DMS53 treated with DMSO at 0.1 percent for 48 hours (cell line): Measurements from ENCODE around the gene ETV6.
A peak's percentile ranks its signal among the peaks of the same experiment; 100 is the strongest.

Experiments used
- DNase-seq: peaks from one replicate; lab custom pipeline; 2025; ENCODE audit not compliant: unreplicated experiment; lab: John Stamatoyannopoulos, UW

Gene ETV6

DNA sequence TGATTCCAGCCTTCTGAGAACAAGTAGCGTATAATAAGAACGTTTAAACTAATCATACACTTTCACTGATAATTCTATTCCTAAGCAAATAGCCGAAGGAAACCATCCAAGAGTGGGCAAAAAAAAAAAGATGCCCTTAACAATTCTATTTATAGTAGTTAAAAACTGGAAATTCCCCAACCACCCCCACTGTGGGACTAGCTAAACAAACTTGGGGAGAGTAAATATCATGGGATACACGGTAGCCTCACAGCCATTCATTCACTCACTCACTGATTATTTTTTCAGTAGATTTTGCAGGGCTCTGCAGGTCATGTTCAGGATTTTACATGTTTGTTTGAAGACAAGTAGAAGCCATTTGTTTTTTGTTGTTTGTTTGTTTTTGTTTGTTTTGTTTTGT lies 197.0 kb downstream of the ETV6 start:
- no peak for DNase-seq

- no peak for DNase-seq
These were observed 198.1 kb downstream of the ETV6 start for GRCh38 chr12:11847539-11847938.

GRCh38 chr12:11849757-11850504 lies 200.5 kb downstream of the ETV6 start:
- no peak for DNase-seq

- DNase-seq: peak; percentile 93
These were observed 203.7 kb downstream of the ETV6 start for GRCh38 chr12:11853126-11853525.

- no peak for DNase-seq
These were observed 204.6 kb downstream of the ETV6 start for GRCh38 chr12:11854011-11854499.

GRCh38 chr12:11855983-11856374 lies 206.5 kb downstream of the ETV6 start:
- peak; percentile 96 for DNase-seq

DNA sequence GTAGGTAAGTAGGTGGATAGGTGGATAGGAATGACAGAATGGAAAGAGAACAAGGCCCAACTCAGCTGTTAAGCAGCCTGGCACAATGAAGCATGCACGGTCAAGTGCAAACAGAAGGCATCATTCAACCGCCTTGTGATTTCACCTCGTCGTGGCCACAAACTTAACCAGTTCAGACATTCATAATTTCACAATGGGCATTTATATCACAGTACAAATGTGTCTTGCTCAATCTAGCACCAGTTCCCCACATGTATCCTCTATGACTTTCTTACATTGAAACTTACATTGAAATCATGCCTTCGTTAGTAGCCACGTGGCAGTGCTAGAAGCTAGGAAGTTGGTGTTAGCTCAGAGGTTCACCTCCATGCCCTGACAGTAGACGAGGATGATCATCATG lies 207.5 kb downstream of the ETV6 start:
- DNase-seq: no peak

DNA sequence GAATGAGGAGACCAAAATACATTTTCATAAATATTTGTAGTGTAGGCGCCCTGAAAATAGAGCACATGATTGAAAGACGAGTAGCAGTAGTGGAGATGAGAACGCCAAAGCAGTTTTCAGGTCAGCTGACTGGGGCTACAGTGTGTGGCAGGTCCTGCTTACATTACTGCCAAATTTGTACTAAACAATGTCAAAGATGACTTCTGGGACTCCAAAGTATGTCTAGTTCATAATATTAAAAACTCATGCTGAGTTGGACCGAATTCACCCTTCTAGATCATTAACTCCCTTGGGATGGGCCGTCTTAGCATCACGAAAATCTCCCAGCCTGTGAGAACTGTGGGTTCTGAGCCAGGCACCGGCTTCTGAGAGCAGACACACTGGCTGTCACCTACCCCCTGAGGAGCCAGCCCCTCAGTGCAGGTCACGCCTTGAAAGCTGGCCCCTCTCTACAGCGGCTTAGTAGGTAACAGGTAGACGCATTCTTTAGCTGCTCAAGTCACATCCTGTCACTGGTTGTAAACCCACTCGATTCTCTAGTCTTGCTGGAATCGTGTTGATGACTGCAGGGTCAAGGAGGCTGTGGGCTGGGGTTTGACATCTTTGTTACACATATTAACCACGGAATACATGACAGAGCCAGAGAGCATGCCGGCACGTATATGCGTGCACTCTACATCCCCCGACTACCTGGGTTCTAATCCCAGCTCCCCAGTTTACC lies 210.4 kb downstream of the ETV6 start:
- DNase-seq: no peak

DNA sequence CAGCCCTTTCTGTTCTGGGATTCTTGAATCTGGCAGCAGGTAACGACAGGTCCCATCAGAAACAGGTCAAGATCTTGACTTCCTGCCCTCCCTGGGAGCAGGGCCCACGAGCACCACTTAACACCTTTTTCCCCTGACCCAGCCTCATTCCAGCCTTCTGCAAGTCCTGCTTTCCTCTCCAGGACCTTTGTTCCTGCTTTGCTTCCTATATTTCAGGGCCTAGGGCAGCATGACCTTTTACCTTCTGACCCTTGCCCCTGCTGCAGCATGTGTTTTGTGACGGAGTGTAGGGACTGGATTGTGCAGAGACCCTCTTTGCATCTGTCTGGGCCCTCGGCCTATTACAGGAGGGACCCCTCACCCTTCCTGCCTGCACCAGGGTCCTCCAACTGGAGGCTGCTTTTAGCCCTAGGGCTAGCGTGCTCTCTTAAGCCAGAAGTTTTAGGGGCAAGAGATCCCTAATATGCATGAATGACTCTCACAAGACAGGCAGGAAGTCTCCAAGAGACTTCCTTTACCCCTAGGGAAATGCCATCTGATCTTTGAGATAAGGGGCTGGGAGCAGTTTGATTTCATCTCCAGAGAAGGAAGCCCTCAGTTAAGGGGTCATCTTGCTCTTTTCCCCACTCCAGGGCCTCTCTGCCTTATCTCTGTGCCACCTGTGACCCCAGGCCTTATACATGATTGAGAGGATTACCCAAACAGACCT lies 211.8 kb downstream of the ETV6 start:
- no peak for DNase-seq

DNA sequence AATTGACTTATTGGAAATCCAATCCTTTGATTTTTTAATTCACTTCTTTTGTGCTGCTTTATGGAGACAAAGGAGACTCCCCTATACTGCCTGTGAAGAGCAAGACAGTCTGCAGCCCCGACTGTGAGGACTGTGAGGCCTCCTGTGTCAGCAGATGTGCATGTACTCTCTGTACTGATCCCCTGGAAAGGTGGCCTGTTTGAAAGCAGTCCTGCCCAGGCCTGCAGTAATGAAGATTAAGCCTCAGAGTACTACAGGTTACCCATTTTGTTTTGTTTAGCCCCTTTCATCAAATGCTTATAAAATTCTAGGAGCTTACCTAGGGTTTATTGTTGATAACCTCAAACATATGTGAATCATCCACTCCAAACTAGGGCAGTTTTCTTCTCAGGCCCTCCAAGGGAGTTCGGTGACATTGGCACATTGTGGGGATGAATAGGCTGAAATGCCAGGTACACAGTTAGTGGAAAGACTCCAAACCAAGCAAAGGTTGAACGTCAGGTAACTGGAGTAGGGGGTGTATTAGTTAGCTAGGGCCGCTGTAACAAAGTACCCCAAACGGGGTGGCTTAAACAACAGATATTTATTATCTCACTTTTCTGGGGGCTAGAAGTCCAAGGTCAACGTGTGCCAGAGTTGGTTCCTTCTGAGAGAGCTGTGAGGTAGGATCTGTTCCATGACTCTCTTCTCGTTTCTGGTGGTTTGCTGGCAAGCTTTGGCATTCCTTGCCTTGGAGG lies 212.6 kb downstream of the ETV6 start:
- no peak for DNase-seq

DNA sequence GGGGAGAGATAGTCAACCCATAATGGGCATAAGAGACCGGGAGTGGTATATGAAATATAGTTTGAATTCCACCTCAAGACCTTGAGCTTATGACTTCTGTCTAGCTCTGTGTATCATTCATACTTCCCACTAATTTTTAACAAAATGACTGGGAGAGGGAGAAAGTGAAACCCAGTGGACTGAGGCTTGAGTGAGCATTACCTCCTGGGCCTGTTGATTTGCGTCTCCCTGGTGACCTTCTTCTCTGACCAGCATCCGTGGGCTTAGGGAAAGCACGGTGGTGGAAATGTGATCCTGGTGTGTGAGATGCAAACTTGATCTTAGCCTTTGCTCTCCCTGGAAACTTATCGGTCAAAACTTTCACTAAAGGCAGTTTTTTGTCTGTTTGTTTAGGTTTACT lies 213.3 kb downstream of the ETV6 start:
- no peak for DNase-seq

GRCh38 chr12:11863478-11863906 lies 214.0 kb downstream of the ETV6 start:
- no peak for DNase-seq

DNA sequence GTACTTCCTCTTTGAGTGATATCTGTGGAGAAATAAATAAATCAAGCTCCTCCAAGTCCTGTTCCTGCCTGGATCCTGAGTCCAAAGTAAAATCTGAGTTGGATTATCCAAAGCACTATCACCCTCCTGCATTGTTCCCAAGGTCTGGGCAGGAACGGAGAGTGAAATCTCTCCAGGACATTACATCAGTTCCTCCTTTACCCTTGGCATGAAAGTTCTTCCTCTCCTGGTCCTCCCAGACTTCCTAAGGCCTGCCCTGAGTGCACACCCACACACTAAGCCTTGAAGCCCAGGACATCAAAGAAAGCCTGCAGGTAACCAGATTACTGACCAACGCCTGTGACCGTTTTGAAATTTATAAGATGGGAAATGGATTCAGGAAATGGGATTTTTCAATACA lies 214.5 kb downstream of the ETV6 start:
- no peak for DNase-seq

DNA sequence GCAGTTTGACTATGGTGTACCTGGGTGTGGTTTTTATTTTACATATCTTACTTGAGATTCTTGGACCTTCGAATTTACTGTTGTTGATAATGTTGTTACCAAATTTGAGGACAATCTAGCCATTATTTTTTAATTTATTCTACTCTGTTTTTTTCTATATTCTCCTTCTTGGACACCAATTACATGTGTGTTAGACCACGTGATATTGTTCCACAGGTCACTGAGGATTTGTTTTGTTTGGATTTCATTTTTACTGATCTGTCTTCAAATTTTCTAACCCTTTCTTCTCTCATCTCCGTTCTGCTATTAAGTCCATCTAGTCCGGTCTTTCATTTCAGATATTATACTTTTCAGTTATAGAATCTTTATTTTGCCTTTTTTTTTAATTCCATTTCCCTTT lies 216.3 kb downstream of the ETV6 start:
- DNase-seq: no peak

DNA sequence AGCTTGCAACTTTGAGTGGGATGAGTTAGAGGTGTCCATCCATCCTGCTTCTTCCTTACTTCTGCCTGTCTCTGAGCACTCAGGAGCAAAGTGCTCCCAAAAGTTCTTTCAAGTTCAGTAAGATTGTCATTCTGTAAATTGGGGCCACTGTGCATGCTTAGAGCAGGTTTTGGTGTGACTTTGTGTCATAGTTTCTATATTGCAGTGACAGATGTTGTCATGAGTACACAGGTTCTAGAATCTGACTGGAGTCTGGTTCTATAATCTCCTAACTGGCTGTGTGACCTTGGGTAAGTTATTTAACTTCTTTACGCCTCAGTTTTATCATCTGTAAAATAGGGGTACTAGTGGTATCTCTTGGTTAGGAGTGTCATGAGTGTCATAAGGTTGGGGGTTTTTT lies 218.6 kb downstream of the ETV6 start:
- DNase-seq: no peak

DNA sequence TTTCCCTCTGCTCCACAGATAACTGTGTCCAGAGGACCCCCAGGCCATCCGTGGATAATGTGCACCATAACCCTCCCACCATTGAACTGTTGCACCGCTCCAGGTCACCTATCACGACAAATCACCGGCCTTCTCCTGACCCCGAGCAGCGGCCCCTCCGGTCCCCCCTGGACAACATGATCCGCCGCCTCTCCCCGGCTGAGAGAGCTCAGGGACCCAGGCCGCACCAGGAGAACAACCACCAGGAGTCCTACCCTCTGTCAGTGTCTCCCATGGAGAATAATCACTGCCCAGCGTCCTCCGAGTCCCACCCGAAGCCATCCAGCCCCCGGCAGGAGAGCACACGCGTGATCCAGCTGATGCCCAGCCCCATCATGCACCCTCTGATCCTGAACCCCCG lies 219.9 kb downstream of the ETV6 start:
- DNase-seq: no peak

- DNase-seq: no peak
These were observed 220.6 kb downstream of the ETV6 start for GRCh38 chr12:11870041-11870451.

GRCh38 chr12:11872055-11872454 lies 222.6 kb downstream of the ETV6 start:
- no peak for DNase-seq

- DNase-seq: peak; percentile 81
These were observed 226.0 kb downstream of the ETV6 start for GRCh38 chr12:11875414-11875935.

- peak; percentile 49 for DNase-seq
These were observed 226.8 kb downstream of the ETV6 start for GRCh38 chr12:11876307-11876706.
